Fibroblast of pulmonary artery (primary cell): ENCODE results near the gene TNS1.

Experiments used
- DNase-seq: peaks from one replicate; pipeline ENCODE4 v3.0.0-alpha.2; 2010; ENCODE audit warnings: low read depth
- H3K4me3 ChIP-seq: replicated peaks from 2 replicates; pipeline ENCODE4 v1.5.1; 2011; ENCODE audit warnings: low read depth, mild to moderate bottlenecking, control low read depth, low read length, moderate library complexity
- TF ChIP-seq, protein P1 (sequence below): IDR thresholded peaks from 2 replicates; pipeline ENCODE4 v1.5.1; 2011; ENCODE audit warnings: mild to moderate bottlenecking, control low read depth, low read length, inconsistent platforms; ENCODE audit errors: missing control alignments

TNS1 gene

GRCh38 chr2:218014706-218015585 is 12.2 kb upstream of the TNS1 start:
- DNase-seq = no peak
- TF ChIP-seq, protein P1, sequence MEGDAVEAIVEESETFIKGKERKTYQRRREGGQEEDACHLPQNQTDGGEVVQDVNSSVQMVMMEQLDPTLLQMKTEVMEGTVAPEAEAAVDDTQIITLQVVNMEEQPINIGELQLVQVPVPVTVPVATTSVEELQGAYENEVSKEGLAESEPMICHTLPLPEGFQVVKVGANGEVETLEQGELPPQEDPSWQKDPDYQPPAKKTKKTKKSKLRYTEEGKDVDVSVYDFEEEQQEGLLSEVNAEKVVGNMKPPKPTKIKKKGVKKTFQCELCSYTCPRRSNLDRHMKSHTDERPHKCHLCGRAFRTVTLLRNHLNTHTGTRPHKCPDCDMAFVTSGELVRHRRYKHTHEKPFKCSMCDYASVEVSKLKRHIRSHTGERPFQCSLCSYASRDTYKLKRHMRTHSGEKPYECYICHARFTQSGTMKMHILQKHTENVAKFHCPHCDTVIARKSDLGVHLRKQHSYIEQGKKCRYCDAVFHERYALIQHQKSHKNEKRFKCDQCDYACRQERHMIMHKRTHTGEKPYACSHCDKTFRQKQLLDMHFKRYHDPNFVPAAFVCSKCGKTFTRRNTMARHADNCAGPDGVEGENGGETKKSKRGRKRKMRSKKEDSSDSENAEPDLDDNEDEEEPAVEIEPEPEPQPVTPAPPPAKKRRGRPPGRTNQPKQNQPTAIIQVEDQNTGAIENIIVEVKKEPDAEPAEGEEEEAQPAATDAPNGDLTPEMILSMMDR = no peak
- no peak overlapping the region for H3K4me3 ChIP-seq

DNA sequence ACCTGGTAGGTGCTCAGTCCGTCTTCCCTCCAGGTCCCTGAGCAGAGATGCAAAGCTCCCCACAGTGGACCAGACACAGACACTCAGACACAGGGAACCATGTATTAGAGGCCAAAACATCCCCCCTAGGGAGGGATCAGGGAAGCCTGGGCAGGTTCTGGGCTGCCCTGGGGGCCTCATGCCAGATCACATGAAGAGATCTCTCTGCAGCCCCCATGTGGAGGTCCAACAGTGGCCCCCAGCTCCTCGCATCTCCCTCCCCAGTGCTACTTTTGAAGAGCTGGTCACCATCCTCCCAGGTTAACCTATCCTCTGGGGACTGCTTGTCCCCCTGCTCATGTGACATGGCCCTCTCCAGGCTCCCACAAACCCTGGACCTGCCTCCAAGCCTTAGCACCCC is 10.5 kb upstream of the TNS1 start:
- TF ChIP-seq, protein P1 = no peak
- H3K4me3 ChIP-seq = no peak overlapping the region
- DNase-seq = no peak

GRCh38 chr2:218012284-218012683 is 9.5 kb upstream of the TNS1 start:
- TF ChIP-seq, protein P1 = no peak
- no peak overlapping the region for H3K4me3 ChIP-seq
- no peak for DNase-seq

- TF ChIP-seq, protein P1 = no peak
- no peak overlapping the region for H3K4me3 ChIP-seq
- no peak for DNase-seq
Measured at GRCh38 chr2:218011653-218012040, 8.9 kb upstream of the TNS1 start.

- peak; percentile 44 for DNase-seq
- TF ChIP-seq, protein P1 = no peak
- H3K4me3 ChIP-seq = no peak overlapping the region
Measured at GRCh38 chr2:218010984-218011652, 8.3 kb upstream of the TNS1 start.

GRCh38 chr2:218010140-218010983 is 7.6 kb upstream of the TNS1 start:
- H3K4me3 ChIP-seq = peak overlapping the region; percentile 67
- TF ChIP-seq, protein P1 = peak; percentile 42
- DNase-seq = peak; percentile 43
